Activated CD8-positive, alpha-beta memory T cell treated with anti-CD3 and anti-CD28 coated beads, Interleukin-2, amount 50 U/mL, for 1 hour (primary cell): Measurements from ENCODE around the gene ADAMTSL3.
"Not testable (repeated sequence)": the region's sequence is repeated elsewhere in the genome, so short reads cannot be mapped to it uniquely, and the experiment has no call there.

Experiments
- DNase-seq: peaks from one replicate; pipeline ENCODE4 v3.0.0-alpha.2; 2020; ENCODE audit errors: extremely low read depth

Gene ADAMTSL3

DNA sequence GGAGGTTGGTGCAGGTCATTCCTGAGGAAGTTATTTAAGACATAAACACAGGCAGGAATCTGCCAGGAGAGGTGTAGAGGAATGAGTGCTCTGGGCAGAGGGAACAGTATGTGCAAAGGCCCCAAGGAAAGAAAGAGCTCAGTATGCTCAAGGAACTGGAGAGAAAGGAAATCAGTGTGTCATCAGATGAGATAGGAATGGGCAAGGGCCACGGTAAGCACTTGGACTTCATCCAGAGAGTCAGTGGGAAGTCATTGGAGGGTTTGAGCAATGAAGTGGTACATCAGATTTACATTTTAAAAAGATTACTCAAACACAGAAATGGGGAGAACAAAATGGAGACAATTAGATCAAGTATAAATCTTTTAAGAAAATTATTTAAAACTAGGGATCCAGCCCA lies 272.2 kb downstream of the ADAMTSL3 start:
- DNase-seq, result no peak

DNA sequence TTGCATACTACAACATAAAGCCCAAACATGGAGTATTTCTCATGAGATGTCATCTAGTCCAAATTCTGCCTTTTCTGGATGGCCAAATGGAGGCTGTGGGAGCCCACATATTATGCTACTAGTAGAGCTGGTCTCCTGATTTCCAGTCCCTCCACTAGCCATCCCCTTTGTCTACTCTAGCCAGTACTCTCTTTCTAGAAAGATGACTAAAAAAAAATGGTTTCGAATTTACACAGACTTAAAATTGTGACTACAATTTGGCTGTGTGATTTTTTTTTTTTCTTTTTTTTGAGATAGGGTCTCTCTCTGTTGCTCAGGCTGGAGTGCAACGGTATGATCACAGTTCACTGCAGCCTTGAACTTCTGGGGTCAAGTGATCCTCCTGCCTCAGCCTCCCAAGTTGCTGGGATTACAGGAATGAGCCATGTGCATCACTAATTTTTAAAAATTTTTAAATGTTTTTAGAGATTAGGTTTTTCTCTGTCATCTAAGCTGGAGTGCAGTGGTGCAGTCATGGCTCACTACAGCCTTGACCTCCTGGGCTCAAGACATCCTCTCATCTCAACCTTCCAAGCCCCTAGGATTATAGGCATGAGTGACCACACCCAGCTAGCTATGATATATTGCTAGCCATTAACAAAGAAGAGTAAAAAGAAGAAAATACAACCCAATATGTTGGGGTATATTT lies 273.9 kb downstream of the ADAMTSL3 start:
- no peak for DNase-seq

DNA sequence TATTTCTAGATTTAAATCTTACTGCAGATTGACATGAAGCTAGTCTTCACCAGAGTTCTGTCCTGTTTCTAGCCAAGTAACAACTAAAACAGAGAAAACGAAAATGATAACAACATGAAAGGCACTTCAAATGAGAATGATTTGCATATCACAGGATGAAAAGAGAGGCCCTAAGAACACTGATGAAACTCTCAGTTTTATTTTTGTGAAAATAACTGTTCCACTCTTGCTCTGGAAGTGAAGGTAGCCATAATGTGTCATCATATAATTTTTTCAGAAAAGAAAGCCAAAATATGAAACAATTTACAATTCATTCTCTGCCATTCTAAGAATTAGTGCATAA lies 274.4 kb downstream of the ADAMTSL3 start:
- DNase-seq, result no peak

DNA sequence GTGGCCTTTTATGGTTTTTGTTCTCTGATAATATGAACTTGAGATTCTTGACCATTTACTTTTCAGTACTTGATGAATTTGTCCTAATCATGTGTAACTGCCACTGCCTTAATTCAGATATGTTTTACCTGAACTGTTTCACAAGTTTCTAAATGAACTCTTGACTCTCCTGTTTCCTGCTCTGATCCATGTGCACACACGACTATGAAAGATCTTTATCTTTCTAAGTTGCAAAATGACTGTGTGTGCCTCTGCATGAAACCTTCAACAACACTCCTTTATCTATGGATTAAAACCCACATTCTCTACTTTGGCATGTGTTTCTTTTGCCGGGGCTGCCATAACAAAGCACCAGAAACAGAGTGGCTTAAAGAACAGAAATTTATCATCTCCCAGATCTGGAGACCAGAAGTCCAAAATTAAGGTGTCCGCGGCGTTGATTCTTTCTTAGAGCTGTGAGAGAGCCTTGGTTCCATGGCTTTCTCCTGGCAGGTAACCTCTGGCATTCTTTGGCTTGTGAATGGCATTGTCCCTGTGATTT lies 275.0 kb downstream of the ADAMTSL3 start:
- DNase-seq, result no peak

DNA sequence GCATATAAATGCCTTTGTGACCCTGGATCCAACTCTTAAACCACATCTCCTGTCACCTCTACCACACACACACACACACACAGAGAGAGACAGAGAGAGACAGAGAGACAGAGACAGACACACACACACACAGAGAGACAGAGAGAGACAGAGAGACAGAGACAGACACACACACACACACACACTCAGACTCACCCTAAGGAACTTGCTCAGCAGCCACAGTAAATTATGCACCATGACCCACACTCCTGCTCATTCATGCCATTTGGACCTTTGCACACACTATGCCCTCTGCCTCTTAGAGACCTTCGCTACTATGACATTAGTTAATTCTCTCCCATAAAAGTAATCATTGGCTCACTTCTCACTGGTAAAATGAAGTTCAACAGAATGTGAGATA lies 275.7 kb downstream of the ADAMTSL3 start:
- no peak for DNase-seq

DNA sequence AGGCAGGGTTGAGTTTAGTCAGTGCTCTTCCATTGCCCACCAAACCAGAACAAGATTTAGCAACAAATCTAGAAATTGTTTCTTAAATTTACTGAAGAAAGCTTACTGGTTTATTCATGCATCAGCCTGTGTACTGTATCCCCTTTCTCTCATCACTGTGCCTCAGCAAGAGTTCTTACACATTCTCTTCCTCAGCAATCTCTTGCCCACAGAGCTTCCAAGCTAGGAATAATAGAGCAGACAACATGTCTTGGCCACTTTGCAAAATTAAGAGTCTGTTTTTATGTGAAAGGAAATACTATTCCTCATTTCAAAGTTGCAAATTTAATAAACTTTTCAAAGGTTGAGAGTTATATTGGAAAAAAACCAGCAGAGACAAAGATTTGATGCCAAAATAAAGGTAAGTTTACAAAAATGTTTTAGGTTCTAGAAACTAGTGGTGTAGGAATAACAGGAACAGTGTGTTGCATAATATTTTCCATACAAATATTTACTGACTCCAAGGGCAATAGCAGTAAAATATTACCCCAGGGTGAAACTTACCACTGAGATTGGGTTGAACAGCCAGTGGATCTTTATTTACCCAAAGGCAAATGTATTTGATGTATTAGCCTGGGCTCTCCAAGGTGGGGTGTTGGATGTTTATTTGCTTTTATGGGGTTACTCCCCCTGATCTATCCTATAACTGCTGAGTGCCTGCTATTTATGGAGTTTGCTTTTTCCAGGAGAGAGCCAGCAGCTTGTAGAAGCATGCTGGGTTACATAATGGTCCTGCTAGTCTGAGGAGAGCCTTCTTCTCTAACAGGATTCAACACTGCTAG lies 276.7 kb downstream of the ADAMTSL3 start:
- DNase-seq, result no peak

DNA sequence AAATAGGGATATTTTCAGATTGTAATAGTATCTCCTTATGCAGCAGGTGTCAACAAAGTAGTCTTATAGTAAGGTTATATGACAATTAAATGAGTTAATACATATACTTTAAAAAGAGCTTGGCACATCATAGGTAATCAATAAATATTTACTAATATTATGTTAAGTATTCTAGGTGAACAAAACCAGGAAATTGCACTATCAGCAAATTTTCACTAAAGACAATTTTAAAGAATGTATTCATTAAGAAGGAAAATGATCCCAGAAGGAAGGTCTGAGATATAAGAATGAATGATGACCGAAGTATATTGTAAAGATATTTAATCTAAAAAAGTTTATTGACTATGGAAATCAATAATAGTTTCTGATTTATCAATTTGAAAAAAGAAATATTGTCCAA lies 281.9 kb downstream of the ADAMTSL3 start:
- DNase-seq, result no peak

DNA sequence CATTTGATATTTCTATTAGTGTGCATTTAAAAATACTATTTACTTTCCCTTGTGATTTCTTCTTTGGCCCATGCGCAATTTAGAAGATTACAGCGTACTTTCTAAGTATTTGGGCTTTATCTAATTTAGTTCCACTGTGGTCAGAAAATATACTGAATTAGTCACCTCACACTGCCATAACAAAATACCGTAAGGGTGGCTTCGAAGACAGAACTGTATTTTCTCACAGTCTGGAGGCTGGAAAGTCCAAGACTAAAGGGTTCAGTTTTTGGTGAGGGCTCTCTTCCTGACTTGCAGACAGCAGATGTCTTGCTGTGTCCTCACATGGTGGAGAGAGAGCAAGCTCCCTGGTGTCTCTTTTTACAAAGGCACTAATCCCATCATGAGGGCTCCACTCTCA lies 286.2 kb downstream of the ADAMTSL3 start:
- DNase-seq, result no peak

DNA sequence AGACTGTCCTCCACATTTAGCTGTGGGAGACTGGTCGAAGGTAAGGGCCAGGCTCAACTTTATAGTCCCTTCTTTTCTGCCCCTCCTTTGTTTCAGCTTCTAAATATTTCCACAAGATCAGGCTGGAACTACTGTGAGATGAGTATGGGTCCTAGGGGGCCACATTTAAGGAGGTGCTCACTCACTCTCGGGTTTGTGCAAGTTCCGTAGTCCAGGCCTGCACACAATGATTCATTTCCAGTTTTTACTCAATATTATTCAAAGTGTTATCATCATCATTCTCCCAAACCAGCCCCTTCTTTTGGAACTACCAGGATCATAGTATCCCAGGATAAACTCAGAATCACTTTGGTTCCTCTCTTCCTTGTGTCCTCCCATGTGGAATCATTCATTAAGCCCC lies 289.1 kb downstream of the ADAMTSL3 start:
- DNase-seq, result no peak

DNA sequence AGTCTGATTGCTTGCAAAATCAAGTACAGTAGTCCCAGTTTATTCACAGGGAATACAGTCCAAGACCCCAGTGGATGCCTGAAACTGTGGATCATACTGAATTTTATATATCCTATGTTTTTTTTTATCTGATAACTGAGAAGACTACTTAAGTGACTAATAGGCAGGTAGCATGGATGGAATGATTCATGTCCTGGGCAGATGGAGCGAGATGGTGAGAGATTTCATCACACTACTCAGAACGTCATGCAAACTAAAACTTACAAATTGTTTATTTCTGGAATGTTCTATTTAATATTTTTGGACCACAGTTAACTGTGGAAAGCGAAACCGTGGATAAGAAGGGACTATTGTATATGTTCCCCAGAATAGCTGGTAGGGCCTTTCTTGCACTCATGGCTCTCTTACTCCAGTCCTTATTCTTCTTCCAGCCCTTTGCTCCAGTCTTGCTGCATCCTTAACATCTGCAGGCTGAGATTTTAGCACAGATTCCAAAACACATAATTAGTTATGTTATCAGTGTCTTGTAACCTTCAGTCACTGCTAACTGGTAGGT lies 290.0 kb downstream of the ADAMTSL3 start:
- no peak for DNase-seq

DNA sequence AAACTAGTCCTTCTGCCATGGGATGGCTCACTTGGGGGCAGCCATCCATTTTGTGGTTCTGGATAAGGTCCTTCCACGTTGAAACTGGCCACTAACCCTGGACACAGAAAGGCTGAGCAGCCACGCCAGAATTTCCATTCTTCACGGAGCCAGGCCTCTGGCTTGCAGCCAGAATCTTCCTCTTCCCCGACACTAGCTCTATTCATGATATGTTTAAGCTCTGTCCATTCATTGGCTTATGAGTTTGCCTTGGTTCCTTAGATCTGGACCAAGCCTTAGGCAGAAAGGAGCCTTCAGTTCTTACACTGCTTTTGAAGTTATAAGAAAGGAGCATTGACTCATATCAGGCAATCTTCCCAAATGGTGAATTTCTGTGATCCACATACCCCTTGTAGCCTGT lies 293.2 kb downstream of the ADAMTSL3 start:
- no peak for DNase-seq

DNA sequence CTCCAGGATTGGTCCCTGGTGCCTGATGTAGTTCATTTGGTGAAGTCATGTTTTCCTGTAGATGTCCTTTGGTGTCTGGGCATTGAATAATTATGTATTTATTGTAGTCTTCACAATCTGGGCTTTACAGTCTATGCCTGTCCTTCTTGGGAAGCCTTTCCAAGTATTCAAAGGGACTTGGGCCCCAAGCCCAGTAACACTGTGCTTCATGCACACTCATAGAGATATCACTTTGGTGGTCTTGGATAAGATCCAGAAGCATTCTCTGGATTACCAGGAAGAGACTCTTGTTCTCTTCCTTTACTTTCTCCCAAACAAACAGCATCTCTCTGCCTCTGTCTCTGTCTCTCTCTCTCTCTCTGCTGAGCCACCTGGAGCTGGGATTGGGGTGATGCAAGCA lies 300.6 kb downstream of the ADAMTSL3 start:
- DNase-seq, result no peak

DNA sequence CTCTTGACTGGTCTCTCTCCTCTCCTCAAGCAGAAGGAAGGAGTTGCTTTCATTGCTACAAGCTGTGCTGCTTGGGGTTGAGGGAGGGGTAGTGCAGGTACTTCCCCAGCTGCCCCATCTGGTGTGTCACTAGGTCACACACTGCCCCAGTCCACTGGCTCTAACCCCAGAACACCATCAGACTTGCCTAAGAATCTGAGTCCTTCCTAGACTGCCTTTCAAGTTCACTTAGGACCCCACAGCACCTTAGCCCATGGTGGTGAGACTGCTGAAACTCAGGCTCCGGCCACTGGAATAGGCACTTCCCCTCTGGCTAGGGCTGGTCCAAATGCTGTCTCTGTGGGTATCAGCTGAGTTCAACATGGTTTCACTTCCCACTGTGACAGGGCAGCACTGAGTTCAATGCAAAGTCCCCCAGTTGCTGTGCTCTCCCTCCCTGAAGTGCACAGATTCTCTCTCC lies 301.9 kb downstream of the ADAMTSL3 start:
- no peak for DNase-seq

DNA sequence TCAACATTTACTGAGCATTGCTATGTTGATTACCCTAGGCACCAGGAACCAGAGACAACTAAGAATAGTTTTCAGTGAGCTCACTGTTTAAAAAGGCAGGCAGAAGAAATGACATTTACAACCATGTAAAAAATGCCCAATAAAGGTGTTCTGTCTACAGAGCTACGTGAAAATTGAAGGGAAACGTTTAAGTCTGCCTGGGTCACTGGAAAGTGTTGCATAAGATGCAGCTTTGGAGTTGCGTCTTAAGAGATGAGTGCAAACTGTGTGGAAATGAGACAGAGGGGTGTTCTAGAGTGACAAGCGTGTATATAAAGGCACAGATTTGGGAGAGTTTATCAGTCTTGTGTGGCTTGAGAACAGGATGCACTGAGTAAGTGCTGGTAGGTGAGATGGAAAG lies 303.0 kb downstream of the ADAMTSL3 start:
- DNase-seq, result no peak

DNA sequence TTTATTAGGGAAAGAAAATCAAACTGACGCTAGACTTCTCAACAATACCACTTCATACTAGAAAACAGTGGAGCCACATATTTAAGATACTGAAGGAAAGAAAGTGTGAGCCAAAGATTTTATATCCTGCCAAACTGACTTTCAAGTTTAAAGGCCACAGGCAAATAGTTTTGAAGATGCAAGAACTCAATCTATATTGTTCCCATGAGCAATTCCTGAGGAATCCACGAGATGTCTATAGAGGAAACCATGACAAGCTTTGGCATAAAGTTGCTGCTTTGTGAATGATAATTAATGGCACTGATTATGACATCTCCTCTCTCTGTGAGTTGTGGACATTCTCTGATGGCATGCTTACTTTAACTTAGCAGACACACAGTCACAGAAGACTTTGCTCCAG lies 305.6 kb downstream of the ADAMTSL3 start:
- DNase-seq, result no peak

DNA sequence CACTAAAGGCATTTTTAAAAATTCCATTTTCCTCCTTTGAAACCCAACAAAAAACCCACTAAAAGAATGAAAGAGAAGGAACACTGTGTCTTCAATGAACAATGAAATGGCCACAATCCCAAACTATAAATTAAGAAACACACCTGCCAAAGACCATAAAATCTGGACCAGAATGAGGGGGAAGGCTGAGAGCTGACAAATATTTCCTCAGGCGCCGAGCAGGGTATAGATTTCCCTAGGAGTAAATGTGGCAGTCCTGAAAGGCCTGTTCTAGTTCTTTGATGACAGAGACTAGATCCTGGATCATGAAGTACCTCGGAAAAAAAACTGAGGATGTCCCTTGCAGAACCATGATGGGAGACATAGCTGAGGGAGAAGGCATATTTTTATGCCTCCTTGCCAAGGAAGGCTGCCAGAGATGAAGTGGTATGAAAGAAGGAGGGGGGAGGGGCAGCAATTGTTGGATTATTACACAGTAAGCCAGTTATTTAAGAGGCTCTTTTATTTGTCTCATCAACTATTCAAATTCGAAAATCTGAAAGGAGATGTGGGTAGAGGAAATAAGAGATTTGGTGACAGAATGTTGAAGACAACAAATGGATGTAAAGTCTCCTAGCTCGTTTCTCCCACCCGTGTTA lies 306.4 kb downstream of the ADAMTSL3 start:
- no peak for DNase-seq

DNA sequence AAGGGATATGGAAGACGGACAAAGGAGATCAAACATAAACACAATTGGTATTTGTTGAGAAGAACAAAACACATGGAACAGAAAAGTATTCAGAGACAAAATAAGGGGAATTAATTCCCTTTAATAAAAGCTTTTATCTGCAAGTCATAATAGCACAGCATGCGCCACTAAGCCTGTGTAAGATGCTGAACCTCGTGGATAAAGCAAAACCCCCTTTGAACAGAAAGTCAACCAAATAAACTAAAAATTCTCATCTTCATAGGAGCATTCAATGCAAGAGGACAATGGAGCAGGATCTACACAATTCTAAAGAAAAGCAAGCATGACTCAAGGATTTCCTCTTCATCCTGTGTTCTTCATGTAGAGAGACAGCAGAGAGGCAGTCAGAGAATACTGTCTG lies 307.4 kb downstream of the ADAMTSL3 start:
- DNase-seq, result no peak

DNA sequence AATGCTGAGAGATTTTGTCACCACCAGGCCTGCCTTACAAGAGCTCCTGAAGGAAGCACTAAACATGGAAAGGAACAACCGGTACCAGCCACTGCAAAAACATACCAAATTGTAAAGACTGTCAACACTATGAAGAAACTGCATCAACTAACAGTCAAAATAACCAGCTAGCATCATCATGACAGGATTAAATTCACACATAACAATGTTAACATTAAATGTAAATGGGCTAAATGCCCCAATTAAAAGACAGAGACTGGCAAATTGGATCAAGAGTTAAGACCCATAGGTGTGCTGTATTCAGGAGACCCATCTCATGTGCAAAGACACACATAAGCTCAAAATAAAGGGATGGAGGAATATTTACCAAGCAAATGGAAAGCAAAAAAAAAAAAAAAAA lies 311.0 kb downstream of the ADAMTSL3 start:
- DNase-seq, result not testable (repeated sequence)

DNA sequence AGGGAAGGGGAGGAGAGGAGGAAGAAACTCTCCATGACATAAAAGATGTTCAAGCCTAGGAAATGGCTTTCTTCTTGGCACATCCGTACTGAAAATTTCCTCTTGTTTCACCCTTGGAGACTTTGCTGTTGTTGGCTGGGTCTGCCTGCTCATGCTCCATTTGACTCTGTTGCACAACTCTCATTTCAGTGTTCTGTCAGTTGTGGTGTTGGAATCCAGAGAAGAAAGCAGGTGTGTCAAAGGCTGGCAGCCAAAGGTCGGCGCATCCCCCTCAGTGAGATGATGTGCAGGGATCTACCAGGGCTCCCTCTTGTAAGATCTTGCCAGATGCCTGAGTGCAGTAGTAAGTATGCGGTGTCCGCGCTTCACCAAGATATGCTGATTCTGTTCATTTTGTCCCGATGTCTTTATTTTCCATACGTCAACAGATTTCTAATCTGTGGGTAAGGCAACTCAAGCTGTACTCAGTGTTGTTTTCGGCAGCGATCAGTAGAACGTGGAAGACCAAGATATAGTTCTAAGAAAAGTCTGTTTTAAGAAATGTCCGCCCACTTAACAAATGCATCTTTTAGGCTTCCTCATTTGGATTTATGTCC lies 316.5 kb downstream of the ADAMTSL3 start:
- DNase-seq, result no peak

DNA sequence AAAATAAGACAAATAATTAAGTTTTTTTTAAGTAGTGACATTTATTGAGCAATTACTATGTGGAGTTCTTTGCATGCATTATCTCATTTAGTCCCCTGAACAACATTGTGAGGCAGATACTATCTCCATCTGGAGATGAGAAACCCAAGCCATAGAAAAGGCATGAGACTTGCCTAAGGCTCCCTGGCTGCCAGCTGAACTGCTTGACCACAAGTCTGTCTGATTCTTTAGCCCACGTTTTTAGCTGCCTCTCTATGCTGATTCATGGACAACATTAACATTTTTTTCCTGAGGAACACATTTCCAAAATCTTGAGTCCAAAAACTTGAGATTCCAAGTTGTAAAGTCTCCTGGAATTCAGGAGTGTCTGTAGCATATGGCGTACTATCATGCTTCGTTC lies 318.1 kb downstream of the ADAMTSL3 start:
- no peak for DNase-seq

DNA sequence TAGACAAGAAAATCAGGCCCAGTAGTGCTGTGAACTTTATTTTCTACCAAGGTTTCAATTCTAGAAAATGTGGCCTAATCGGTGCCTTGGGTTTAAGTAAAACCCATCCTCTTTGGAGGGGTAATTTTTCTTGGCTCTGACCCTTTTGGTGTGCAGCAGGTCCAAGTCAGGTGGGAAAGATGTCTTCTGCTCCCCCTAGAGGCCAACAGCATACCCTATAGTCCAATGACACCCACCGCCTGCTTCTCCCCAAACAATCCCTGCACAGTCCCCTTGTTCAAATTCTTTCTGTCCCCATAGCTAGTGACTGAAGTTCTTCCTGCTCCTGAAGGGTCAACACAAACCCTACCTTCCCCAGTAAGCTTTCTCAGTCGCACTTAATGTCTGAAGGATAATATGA lies 319.9 kb downstream of the ADAMTSL3 start:
- DNase-seq, result no peak

DNA sequence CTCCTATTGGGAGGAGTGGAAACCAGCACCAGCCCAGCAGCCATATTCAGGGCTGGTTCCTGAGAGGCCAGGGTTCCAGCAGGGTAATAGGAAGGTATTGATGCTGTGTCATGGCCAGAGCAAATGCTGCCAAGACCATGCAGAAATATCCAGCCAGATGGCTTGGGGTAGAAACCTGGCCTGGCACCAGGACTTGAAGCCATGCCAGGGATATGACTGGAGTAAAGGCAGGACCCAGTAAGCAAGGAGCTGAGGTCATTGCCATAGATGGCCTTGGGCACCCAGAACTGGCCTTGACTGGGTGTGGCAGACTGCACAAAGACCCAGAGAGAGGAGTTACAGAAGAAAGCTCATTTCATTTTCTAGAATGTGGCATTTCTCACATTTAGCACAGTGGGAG lies 324.1 kb downstream of the ADAMTSL3 start:
- DNase-seq, result no peak
